T-helper 2 cell (primary cell): Measurements from ENCODE around the gene FAM187B.

ENCODE experiments used
- DNase-seq, 5 experiments: peaks; one replicate each; pipeline versions ENCODE4 v3.0.0 to v3.0.0-alpha.2; 2012 to 2022

The FAM187B gene

DNA sequence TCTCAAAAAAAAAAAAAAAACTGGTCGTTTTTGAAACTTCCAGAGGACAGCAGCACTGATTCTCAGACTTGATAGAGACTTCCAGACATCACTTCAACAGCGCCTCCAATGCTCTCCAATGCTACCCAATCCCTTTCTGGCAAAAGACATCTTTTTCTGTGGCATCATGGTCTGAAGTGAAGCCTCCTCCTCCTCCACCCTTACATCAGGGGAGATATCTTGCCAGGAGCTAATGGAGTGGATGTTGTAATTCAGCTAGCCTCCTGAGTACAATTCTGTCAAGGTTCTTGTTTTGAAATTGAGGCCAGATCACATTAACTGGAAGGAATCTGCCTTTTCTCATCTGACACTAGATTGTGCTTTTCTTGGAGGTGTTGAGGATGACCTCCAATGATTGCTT lies 49.8 kb downstream of the FAM187B start:
- DNase-seq = no peak

DNA sequence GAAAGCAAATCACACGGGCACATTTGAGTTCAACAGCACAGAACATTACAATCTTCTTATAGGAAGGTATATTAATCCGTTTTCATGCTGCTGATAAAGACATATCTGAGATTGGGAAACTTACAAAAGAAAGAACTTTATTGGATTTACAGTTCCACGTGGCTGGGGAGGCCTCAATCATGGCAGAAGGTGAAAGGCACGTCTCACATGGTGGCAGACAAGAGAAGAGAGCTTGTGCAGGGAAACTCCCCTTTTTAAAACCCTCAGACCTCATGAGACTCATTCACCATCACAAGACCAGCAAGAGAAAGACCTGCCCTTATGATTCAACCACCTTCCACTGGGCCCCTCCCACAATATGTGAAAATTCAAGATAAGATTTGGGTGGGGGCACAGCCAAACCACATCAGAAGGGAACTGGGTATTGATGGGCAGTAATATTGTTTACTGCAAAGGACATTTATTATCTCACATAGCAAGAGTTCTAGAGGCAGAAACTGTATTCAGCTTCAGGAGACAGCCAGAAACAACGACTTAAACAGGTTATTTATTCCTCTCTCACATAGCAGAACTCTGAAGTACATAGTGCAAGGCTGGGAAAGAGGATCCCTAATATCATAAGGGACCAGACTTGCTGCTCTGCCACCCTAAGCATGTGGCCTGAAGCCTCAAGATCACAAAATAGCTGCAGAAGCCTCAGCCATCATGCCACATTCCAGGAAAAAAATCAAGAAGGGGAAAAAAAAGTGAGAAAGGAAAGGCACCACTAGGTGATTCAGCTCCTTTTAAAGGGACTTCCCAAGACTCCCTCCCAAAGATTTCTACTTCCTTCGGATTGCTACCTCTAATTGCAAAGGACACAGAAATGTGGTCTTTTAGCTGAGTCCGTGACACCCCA lies 50.9 kb downstream of the FAM187B start:
- no peak for DNase-seq

DNA sequence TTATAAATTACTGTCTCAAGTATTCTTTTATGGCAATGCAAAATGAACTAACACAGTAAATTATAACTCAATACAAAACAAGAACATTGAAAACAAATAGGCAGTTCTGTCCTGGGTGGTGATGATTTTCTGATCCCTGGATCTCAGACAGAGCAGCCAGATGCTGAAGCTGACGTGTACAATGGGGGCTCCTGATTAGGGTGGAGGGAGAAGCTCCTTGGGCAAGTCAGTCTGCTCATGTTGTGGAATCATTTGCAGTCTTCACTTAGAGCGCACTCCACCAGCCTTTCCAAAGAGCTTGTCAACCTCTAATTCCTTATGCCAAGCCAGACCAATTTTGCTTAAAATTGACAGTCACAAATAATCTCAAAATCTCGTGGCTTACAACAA lies 52.4 kb downstream of the FAM187B start:
- no peak for DNase-seq
